GM18520 (cell line): Measurements from ENCODE around the gene NDRG4.
A peak's percentile ranks its signal among the peaks of the same experiment; 100 is the strongest.

Experiments
- ATAC-seq: cut with Tn5 transposase; IDR thresholded peaks from one replicate; pipeline ENCODE4 v1.9.1; 2021; ENCODE audit not compliant: unreplicated experiment

The NDRG4 gene, protein sequence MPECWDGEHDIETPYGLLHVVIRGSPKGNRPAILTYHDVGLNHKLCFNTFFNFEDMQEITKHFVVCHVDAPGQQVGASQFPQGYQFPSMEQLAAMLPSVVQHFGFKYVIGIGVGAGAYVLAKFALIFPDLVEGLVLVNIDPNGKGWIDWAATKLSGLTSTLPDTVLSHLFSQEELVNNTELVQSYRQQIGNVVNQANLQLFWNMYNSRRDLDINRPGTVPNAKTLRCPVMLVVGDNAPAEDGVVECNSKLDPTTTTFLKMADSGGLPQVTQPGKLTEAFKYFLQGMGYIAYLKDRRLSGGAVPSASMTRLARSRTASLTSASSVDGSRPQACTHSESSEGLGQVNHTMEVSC

GRCh38 chr16:58499615-58500351 lies at the start of gene NDRG4:
TSS of gene NDRG4 (plus strand) at chr16:58500143. CDS start at chr16:58500249, 106 bp downstream.
- ATAC-seq: peak; percentile 52

DNA sequence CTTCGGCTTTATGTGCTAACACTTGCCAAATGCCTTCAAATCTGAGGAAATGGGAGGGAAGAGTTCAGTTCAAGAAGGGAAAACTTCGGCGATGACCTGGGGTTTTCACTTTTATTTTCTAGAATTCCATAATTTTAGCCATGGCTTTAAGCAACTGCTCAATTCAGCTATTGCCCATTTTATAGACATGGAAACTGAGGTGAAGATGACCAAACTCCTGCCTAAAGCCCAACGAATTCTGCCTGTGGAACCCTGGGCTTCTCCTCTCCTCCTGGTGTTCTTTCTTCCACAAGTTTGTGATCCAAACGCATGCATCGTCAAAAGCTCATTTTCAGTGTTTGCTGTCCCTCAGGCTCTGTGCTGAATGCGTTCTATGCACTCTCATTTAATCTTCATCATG lies 49.4 kb upstream of the NDRG4 start:
- no peak for ATAC-seq

DNA sequence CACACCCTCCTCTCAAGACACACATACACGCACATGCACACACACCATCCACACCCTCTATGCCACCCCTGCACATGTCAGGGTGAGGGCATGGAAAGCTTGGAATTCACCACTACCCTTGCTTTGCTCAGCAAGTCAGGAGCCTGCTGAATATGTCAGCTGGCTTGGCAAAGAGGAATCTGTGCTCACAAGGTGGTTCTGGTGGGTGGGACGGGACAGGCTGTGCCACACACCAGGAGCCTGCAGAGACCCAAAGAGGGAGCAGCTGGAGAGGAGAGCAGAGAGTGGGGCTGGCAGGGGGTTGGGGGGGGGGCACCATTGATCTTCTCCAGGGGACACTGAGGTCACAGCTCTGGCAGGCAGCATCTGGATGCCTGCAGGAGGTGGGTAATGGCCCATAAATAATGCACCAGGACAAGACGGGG lies 48.7 kb upstream of the NDRG4 start:
- ATAC-seq: no peak

DNA sequence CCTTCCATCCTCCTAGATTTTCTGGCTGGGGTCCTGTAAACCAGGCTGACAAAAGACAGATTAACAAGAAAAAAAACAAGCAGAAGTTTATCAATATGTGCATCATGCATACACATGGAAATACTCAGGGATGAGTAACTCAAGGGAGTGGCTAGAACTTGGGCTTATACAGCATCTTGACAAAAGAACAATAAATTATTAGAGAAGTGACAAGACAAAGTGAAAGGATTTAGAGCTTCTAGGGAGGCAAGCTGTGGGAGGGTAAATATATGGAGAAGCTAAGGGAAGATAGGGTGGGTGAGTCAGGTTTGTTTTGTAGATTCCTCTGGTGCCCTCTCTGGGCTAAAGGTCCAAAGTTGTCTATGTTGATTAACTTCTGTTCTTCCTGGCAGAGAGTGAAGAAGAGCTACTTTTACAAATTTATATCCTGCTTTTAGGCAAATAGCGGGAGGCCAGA lies 48.0 kb upstream of the NDRG4 start:
- no peak for ATAC-seq

DNA sequence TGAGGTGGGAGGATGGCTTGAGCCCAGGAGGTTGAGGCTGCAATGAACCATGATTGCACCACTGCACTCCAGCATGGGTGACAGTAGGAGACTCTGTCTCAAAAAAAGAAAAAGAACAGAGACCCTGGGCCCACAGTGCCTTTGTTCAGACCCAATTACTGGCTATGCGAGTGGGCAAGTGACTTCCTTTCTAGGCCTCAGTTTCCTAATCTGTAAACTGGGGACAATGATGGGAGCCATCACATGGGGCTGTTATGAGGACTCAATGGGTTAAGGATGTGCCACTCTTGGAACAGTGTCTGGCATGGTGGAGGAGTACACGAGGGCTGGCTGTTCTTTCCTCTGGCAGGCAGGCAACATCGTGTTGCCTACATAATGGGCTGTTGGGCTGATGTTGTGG lies 47.3 kb upstream of the NDRG4 start:
- no peak for ATAC-seq

GRCh38 chr16:58454178-58454577 lies 45.8 kb upstream of the NDRG4 start:
- ATAC-seq: no peak

DNA sequence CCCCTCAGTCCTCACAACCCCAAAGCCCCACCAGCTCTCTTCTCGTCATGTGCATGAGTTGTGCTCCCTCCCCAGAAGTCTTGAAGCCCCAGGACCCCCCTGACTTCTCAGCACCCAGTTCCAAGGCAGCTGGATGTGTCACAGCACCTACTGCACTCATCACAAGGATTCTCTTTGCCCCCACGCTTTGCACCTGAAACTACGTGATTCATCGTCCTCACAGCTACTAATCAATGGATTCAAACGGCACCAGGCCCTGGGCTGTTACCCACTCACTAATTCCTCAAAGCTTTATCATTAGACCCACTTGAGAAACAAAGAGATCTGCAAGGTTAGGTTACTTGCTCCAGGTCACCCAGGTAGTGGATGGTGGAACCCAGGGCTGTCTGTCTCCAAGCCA lies 45.1 kb upstream of the NDRG4 start:
- ATAC-seq: no peak

DNA sequence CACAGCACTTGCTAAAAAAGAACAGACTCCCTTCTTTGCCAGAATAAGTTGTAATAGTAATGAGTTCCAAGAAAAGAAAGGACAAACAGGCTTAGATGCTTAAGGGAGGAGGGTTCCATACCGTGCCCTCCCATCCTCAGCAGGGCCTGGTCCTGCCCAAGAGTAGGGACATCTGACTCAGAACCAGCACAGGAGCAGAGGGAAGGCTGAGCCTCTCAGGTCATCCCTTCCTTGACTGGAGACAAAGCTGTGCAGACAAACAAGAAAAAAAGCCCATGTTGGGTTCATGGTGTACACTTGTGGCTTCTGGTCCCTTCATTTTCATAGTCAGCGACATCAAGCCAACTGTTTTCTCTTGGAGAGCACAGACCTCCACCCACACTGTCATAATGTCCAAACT lies 44.2 kb upstream of the NDRG4 start:
- no peak for ATAC-seq

GRCh38 chr16:58456193-58456592 lies 43.8 kb upstream of the NDRG4 start:
- no peak for ATAC-seq

- ATAC-seq: no peak
Measured at GRCh38 chr16:58458606-58459343, 41.2 kb upstream of the NDRG4 start.

GRCh38 chr16:58459344-58460218 lies 40.4 kb upstream of the NDRG4 start:
- no peak for ATAC-seq

- ATAC-seq: no peak
Measured at GRCh38 chr16:58460219-58460610, 39.7 kb upstream of the NDRG4 start.

GRCh38 chr16:58461056-58461455 lies 38.9 kb upstream of the NDRG4 start:
- no peak for ATAC-seq

- no peak for ATAC-seq
Measured at GRCh38 chr16:58461640-58462039, 38.3 kb upstream of the NDRG4 start.

DNA sequence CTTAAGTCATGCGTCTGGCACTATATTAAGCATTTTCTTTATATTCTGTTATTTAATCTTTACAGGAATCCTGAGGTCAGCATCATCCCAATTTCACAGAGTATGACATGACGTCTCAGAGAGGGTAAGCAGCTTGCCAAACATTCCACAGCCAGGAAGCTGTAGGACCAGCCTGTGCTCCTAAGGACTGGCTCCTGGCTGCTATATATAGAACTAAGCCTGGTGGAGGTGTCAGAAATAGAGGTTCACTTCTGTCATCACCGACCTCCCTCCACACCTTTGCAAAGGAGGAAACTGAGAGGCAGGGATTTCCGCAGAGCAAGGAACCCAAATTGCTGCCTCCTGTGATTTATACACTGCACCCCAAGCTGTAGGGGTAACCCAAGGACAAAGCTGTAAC lies 37.9 kb upstream of the NDRG4 start:
- no peak for ATAC-seq

DNA sequence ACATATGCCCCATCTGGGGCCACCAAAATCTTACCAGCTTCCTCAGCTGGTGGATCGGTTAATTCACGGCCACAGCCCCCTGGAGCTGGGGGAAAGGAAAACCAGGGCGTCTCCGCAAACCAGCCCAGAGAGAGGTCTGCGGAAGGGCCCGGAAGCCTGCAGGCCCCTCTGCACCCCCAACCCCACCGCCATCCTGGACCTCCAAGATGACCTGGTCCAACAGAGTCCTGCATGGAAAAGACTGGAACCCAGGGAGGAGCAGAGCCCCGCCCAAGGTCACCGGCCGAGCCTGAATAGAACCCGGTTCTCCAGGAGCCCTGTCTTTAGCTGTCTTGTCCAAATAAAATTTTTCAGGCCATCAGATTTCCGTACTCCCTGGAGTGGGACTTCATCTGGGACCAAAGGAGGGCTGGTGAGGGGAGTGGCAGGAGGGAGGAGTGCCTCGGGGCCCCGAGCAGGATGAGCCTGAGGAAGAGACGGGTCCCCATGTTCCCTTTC lies 37.4 kb upstream of the NDRG4 start:
- no peak for ATAC-seq

GRCh38 chr16:58462997-58463941 lies 36.7 kb upstream of the NDRG4 start:
- no peak for ATAC-seq

- ATAC-seq: no peak
Measured at GRCh38 chr16:58464047-58464915, 35.7 kb upstream of the NDRG4 start.
